ENCODE measurements around the gene KRT4. TPM values are rescaled to one million over a fixed set of nuclear protein-coding genes. Genes with fewer than 3 reads are reported as not detected.

The KRT4 gene
- polyA plus RNA-seq, 1 donor, result 0.47 TPM

DNA sequence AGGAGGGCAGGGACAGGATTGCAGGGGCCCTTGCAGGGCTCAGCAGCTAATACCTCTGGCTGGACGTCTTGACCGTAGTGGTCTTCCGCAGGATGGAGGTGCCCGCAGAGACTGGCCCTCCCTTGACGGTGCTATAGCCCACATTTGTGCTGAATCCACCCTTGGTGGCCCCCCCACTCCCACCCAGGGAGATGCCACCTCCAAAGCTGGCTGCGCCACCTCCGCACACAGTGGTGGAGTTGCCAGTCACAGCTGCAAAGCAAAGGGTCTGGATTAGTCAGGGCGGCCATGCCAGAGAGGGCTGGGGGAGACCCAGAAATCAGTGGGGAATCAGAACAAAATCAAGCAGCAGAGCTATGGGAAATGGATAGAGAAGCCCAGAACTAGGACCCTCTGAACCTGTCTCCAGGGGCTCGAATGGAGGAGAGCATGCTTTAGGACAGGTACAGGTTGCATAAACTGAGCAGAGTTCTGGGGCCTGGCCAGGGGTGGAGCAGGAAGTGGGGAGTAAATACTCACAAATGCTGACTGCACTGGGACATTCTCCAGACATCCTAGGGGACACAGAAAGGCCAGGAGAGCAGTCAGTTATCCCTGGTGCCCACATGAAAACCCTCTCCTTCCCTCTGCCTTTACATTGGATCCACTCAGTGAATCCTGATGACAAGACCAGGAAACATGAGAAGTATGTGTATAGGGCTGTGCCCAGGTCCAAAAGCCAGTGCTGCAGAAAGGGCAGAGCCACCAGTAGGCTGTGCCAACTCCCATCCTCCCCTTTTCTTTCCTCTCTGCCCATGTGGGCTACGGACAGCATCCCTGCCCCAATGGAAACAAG lies 8.1 kb upstream of the KRT4 start:
- no peak for DNase-seq

DNA sequence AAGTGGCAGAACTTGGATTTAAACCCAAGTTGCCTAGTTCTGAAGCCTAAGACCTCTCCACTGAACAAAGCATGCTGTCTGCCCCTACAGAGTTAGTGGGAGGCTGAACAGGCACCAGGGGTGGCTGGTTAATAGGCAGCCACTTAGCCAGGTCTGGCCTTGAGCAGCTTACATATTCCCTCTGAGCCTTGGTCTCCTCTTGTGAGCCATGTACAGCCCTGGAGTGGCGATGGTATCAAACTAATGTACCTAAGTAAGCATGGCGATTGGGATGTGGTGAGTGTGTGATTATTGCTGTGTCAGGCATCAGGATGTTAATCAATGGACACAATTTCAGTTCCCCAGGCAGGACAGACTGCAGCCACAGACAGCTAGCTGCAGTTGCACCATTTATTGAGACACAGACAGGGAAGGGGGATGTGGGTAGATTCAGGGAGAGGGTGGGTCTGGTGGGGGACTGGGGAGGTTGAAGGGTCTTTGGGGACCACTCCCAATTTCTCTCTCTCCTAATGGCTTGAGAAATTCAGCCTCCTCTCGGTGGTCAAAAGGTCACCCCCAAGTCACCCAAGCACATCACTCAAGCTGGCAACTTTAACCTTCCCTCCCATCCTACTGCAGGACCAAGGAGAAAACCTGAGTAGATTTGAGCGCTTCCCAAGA lies 7.3 kb upstream of the KRT4 start:
- no peak for DNase-seq

DNA sequence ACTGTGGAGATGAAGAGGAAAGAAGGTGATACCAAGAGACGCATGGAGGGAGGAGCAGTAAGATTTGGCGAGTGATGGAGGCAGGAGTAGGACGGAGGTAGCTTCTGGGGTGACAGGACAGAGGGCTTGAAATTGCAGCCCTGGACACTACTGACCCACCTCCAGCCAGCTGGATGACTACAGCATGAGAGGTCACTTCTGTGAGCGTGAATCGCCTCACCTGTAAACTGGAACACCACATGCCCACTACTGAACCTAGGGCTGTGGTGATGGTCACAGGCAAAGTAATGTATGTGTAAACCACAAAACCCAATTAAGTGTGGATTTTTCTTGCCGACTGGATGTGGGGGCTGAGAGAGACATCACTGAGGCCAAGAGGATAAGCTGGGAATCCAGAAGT lies 6.6 kb upstream of the KRT4 start:
- DNase-seq, result no peak

DNA sequence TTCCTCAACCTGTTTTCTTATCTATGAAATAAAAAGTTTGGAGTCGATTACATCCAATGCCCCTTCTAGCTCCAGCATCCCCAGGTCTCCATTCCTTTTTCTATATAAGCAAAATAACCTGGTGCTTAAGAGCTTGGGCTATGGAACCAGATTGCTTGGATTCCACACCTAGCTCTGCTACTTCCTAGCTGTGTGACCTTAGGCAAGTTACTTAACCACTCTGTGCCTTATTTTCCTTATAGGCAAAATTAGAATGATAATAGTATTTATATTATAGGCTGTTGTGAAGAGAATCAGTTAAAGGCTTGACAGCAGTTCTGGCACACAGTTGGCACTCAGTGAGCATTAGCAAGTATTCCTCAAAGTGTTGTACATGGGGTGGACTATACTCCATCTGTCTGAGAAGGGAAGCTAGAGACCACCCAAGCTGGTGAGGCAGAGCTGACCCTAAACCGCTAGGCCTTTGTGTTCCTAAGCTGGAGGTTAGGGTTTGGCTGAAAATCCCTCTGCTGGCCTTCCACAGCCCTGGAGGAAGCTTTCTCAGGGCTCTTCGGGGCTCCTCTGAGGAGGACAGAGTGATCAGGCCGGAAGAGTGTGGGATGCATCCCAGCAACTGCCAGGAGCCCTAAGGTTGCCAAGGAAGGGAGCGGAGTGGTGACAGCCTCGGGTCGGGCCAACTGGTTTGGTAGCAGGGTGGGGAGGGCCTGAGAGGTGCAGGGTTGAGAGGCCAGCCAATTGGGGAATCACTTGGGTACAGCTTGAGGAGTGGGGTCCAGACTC lies 6.0 kb upstream of the KRT4 start:
- no peak for DNase-seq

DNA sequence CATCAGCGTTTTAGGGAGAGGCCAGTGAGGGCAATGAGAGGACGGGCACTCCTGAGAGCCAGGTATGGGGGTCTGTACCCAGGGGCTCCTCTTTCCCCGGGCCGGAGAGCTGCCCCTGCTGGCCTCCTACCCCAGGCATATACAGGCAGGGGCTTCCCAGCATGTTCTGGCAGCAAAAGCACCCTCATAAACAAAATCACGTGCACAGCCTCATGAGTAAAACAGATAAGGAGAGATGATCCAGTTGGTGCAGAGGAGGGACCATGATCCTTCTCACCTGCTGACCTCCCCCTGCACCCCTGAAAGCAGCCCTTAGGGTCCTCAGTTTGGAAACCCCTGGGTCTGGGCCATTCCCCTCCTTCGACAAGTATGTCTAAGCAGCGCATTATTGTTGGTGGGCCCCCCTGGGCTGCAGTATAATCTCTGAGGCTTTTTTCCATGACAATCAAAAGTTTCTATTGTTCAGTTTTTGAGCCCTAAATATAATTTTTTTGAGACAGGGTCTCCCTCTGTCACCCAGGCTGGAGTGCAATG lies 5.0 kb upstream of the KRT4 start:
- no peak for DNase-seq

DNA sequence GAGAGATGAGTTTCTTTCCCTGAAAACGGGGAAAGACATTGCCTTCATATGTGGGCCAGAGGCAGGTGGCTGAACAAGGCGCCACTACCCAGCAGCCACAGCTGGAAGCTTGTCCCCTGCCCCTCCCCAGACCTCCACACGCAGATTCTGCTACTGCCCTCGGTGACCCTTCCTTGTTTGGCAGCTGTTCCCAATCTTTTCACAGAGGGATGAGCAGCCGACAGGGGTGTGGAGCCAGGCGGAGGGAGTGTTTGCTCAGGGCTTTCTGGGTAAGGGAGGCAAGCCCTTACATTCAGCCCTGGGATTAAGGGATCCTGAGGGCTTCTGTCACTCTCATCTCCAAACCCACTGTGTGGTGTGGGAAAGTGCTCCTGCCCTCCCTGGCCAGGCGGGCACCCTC lies 4.5 kb upstream of the KRT4 start:
- peak; percentile 14 for DNase-seq

DNA sequence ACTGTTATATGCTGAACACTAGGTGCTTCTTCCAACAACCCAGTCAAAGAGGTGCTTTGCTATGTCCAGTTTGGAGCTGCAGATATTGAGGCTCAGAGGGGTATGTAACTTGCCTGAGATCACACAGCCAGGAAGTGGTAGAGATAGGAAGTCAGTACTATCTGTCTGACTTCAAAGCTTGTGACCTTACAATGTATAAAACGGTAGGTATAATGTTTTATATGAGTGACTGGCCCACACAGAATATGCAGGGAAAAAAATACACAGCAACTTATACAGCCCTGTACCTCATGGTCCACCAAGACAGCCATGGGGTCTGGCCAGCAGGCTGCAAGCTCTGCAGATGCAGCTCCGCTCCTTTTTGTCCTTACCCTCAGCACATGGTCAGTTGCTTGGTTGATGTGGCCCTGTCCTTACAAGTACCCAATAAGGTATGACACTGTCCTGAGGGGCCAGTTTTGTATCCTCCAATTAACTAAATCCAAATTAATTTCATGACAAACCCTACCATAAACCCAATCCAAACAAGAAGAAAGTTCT lies 3.9 kb upstream of the KRT4 start:
- no peak for DNase-seq

DNA sequence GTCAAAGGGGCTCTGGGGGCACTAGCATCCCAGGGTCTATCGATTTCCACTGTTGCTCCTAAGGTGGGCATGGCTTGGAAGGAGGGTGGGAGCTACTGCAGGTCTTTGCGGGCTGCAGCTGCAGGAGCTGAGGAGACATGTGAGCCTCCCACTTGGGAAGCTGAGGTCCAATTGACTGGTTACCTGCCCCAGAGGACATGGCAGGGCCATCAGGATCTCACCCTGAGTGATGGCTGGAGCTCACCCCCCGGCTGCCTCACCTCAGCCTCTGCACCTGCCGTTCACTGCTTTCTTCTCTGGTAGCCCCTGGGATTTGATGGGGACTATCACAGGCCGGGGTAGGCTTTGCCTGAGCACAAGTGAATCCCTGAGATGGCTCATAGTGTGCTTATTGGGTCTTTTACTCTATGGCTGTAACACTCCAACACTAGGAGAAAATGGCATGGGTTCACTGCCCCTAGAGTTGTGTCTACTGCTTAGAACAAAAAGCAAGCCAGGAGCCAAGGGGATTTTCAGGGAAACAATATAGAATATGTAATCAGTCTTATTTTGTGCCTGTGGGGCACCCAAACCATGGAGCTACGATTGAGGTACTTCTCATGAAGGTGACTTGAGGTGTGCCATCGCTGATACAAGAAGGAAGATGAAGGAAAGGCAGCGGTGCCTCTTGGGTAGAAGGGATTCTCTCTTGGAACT lies 3.2 kb upstream of the KRT4 start:
- DNase-seq, result no peak

DNA sequence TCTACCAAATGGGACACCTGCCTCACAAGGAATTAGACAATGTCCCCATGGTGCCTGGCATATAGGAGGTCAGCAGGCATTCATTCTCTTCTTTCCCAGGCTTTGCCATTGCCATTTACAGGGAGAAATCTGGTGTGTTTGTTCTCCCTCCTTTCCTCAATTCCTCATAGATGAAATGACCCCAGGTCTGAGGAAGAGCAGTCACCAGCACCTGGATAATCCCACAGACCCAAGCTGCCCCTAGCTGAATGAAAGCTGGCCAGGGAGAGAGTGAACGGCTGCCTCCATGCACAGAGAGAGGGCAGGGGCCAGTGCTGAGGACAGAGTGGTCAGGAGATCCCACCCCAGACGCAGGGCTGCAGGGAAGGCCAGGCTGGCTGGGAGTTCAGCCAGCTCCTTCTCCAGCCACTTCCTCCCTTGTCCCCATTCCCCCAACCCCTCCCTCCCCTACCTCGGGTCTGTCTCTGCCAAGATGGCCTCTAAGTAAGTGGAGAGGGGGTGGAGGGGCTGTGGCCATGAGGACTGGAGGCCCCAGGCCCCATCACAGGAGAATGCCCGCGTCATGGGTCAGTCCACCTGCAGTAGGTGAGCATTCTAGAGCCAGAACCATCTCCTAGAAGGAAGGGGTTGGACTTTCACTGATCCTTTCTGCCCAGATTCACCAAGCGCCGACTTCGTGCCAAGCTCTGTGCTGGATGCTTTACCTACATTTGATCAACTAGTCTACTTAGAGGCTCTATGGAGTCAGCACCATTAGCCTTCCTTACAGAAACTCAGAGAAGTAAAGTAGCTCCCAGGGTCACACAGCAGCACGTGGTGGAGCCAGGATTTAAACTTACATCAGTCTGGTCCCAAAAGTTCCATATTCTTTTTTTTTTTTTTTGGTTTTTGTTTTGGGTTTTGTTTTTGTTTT lies 2.0 kb upstream of the KRT4 start:
- DNase-seq, result no peak

DNA sequence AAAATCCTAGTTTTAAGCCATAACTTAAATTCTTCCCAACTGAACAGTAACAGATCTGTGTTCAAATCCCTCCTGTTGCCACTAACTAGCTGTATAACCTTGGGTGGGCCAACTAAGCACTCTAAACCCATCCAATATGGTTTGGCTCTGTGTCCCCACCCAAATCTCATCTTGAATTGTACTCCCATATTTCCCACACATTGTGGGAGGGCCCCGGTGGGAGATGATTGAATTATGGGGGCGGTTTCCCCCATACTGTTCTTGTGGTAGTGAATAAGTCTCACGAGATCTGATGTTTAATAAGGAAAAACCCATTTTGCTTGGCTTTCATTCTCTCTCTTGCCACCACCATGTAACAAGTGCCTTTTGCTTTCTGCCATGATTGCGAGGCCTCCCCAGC lies 1.2 kb upstream of the KRT4 start:
- DNase-seq, result no peak

DNA sequence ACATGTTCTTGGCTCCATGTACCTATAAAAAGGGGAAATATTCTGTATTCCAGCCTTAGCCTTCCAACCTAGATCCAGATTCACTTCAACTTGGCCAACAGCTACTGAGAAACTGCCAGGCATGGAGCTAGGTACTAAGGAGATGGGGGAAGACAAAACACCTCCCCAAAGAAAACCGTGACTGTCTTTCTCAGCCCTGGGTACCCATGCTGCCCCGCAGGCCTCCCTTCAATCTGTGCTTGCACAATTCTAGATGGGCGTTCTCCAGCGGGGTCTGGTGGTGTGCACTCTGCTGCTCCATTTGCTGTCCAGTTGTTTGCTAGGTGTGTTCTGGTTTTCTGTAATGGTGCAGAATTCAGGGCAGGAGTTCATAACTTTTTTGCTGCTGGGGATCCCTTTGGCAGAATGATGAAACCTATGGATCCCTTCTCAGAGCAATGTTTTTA lies 817 bp upstream of the KRT4 start:
- DNase-seq, result no peak

DNA sequence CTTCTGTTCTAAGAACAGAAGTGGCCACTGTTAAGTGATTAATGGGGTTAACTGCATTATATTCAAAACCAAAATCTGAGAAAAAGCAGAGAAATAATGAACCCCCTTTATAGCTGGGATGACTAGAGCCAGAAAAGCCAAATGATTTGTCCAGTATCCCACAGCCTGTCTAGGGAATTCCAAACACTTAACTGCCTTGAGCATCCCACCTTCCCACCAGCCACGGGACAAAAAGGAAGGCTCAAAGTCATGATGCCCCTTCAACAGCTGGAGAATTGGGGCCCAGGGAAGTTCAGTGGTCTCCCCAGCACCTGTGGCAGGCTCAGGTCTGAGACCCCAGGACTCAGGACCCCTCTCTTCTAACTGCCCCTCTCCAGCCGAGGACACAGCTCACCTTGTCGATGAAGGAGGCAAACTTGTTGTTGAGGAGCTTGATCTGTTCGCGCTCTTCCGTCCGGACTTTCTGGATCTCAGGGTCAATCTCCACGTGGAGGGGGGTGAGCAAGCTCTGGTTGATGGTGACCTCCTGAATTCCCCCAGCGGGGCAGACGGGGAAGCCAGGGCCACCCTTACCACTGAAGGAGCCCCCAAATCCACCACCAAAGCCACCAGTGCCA lies 605 bp downstream of the KRT4 start:
- no peak for DNase-seq

DNA sequence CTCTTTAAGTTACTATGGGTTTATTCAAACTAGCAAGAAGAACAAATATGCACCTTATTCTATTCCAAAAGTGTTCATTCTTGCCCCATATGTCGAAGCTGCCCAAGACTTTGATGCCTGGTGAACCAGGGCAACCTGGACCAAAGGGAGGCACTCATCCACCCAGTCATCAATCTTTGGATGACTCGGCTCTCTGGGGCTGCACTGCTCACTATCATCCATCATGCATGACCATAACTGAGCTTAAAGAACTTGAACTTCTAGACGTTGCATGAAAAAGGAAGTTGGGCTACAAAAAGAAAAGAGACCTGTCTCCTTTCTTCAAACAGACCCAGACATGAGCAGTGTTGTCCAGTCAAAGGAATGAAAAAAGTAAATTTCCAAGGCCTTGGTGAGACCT lies 1.2 kb downstream of the KRT4 start:
- no peak for DNase-seq

DNA sequence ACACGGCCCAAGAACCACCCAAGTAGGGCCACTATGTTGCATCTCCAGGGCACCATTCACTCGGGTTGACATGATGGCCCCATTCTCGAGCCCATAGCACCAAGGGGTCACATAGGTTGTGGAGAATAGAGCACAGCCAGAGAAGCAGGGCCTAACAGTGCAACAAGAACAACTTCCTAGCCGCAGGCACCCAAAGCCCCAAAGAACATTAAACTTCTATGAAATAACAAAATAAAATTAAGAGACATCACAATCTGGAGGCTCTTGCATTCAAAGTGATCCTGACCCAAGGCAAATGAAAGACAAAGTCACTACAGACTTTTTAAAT lies 1.9 kb downstream of the KRT4 start:
- DNase-seq, result no peak

DNA sequence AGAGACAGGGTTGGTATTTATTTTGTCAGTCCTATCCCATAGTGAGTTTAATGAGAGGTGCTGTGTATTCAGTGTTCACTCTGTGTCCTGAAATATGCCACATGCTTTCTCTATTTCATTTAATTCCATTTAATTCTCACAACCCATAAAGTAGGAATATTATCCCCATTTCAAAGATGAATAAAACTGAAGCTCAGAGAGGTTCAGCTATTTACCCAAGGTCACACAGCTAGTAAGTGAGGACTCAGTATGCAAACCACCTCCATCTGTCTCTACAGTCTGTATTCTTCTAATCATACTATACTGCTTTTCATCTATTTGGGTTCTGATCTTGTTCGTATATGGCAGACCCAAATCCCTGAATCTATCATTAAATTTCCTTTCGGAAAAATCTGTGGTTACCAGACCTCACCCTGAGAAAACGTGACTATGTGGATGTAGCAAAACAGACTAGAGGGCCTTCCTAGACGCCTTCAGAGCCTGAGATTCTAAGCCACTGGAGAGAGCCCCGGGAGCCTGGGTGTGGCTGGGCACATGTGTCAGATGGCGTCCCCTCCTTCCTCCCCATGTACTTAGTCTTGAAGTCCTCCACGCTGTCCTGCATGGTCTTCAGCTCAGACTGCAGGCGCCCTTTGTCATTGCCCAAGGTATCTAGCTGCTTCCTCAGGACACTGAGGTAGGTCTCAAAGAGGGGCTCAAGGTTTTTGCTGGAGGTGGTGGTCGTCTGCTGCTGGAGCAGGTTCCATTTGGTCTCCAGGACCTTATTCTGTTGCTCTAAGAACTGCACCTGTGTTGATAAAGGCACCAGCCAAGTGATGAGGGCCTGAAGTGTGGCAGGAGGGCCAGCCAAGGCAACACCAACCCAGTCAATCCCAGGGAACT lies 2.5 kb downstream of the KRT4 start:
- no peak for DNase-seq

DNA sequence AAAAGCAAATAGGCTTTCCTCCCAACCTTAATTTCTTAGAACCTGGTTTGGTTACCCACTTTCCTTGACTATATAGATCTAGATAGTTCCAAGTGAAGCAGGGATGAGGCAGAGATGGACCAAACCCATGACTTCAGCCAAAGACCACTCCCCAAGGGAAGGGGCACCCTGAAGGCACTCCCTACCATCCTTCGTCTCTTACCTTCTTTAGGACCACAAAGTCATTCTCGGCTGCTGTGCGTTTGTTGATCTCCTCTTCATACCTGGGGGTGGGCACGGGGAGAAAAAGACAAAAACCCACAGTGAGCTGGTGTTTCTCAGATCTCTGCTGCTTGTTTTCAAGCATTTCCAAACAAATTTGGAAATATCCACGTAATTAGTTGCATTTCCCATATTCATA lies 3.4 kb downstream of the KRT4 start:
- no peak for DNase-seq

DNA sequence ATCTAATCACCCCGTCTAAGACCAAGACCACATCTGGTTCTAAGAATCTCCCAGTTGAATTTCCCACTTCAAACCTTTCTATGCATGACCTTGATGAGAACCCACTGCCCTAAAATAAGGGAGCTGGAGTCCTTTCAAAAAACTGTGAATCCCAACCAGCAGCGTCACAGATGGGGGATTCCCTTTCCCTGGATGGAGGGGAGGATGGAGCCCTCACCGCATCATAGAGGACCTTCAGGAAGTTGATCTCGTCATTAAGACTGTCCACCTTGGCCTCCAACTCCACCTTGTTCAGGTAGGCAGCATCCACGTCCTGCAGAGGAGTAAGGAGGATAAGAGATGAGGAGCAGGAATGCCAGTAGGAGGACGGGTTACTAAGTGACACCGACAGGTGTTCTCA lies 4.8 kb downstream of the KRT4 start:
- no peak for DNase-seq

DNA sequence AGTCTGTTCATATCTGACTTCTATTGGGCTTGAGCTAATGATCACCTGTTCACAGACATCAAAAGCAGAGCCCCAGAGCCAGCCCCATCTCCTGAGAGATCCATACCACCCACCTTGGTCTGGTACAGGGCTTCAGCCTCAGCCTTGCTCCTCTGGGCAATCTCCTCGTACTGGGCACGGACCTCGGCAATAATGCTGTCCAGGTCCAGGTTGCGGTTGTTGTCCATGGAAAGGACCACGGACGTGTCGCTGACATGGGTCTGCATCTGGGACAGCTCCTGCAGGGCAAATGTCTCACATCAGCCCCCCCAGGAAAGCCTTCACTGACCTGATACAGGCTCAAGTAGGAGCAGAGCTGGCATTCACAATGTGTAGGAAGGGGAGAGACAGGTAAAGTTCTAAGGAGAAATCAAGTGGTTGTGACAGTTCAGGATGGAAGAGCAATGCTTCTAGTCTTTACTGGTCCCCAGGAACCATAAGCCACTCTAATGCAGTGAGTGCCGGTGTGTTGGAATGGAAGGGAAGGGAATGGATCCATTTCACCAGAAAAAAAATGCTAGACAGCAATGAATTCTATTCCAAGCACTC lies 5.2 kb downstream of the KRT4 start:
- DNase-seq, result no peak
